GM19240 (cell line): ENCODE data around the gene RARRES2.

Experiments used
- DNase-seq: peaks from one replicate; pipeline ENCODE4 v3.0.0; 2011; ENCODE audit warnings: low spot score; ENCODE audit not compliant: insufficient read length

The RARRES2 gene

GRCh38 chr7:150361807-150362621, 20.6 kb upstream of the RARRES2 start:
- no peak for DNase-seq

GRCh38 chr7:150361402-150361801, 20.0 kb upstream of the RARRES2 start:
- no peak for DNase-seq

GRCh38 chr7:150360363-150361058, 19.1 kb upstream of the RARRES2 start:
- DNase-seq = no peak

GRCh38 chr7:150359622-150360362, 18.4 kb upstream of the RARRES2 start:
- no peak for DNase-seq

- no peak for DNase-seq
Measured at GRCh38 chr7:150358988-150359621, 17.7 kb upstream of the RARRES2 start.

GRCh38 chr7:150358433-150358832, 17.0 kb upstream of the RARRES2 start:
- no peak for DNase-seq

GRCh38 chr7:150357771-150358427, 16.5 kb upstream of the RARRES2 start:
- no peak for DNase-seq

GRCh38 chr7:150357270-150357669, 15.8 kb upstream of the RARRES2 start:
- no peak for DNase-seq

GRCh38 chr7:150356265-150356897, 15.0 kb upstream of the RARRES2 start:
- DNase-seq = no peak

- no peak for DNase-seq
Measured at GRCh38 chr7:150355666-150356059, 14.2 kb upstream of the RARRES2 start.

- DNase-seq = no peak
Measured at GRCh38 chr7:150351587-150352194, 10.3 kb upstream of the RARRES2 start.

GRCh38 chr7:150346922-150347321, 5.5 kb upstream of the RARRES2 start:
- no peak for DNase-seq

GRCh38 chr7:150345012-150345411, 3.6 kb upstream of the RARRES2 start:
- DNase-seq = no peak

GRCh38 chr7:150344299-150344698, 2.9 kb upstream of the RARRES2 start:
- no peak for DNase-seq

- DNase-seq = no peak
Measured at GRCh38 chr7:150343225-150343624, 1.8 kb upstream of the RARRES2 start.

- no peak for DNase-seq
Measured at GRCh38 chr7:150342121-150342408, 636 bp upstream of the RARRES2 start.

GRCh38 chr7:150340875-150341262, 560 bp downstream of the RARRES2 start:
- no peak for DNase-seq

- no peak for DNase-seq
Measured at GRCh38 chr7:150340024-150340749, 1.2 kb downstream of the RARRES2 start.

GRCh38 chr7:150339409-150339809, 2.0 kb downstream of the RARRES2 start:
- no peak for DNase-seq
